GM12801 (cell line): ENCODE data around the gene CERS5.

ENCODE experiments used
- TF ChIP-seq, protein P1 (sequence below): IDR thresholded peaks from one replicate; pipeline ENCODE4 v1.5.1; 2011; ENCODE audit warnings: control low read depth; ENCODE audit not compliant: insufficient read length; ENCODE audit errors: extremely low read depth

The CERS5 gene

DNA sequence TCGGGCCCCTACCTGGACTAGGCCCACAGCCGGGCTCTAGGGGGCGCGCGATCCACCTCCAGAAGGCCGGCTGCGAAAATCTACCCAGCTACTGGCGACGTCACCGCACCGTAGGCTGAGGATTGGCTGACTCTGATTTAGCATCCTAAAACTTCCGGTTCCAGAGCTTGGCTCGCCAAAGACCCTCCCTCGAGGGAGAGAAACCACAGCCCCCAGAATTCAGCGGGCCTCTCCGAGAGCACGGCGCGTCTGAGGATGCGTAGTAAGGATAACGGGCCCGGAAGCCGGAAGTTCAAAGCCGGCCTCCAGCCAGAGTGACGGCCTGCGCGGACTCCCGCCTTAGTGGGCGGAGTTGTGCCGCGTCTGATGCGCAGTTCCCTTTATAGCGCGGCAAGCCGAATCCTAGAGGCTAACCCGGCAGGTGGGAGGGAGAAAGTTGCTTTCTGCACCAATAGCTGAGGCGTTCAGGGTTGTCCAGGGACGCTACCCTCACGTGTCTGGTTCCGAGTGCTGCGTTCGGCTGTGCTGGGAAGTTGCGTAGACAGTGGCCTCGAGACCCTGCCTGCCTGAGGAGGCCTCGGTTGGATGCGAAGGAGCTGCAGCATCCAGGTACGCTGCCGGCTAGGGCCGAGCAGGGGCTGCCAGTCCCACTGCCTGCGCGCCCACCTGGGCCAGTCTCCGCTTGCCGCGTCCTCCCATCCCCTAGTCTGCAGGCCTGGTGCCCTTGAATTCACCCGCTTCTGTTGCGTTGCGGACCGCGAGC is 55.3 kb downstream of the CERS5 start, which contains the start of gene COX14:
Gene COX14, plus strand, starts transcription at position 544 of the 763 bp plus-strand sequence. CDS start 7,808 bp downstream, outside the sequence.
- TF ChIP-seq, protein P1, sequence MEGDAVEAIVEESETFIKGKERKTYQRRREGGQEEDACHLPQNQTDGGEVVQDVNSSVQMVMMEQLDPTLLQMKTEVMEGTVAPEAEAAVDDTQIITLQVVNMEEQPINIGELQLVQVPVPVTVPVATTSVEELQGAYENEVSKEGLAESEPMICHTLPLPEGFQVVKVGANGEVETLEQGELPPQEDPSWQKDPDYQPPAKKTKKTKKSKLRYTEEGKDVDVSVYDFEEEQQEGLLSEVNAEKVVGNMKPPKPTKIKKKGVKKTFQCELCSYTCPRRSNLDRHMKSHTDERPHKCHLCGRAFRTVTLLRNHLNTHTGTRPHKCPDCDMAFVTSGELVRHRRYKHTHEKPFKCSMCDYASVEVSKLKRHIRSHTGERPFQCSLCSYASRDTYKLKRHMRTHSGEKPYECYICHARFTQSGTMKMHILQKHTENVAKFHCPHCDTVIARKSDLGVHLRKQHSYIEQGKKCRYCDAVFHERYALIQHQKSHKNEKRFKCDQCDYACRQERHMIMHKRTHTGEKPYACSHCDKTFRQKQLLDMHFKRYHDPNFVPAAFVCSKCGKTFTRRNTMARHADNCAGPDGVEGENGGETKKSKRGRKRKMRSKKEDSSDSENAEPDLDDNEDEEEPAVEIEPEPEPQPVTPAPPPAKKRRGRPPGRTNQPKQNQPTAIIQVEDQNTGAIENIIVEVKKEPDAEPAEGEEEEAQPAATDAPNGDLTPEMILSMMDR, result no peak

DNA sequence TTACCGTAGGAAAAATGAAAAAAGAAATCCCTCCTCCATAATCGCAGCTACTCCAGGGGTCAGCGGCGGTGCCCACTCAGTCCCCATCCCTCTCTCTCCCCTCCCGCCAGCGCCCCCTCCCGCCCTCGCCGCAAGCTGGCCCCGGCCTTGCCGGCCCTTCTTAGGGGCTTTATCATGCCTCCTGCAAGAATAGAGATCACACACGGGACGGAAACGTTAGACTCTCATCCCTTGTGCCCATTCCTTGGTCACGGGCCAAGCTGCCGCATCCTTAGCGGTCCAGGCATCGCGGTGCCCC is 55.8 kb downstream of the CERS5 start:
- TF ChIP-seq, protein P1, result no peak

DNA sequence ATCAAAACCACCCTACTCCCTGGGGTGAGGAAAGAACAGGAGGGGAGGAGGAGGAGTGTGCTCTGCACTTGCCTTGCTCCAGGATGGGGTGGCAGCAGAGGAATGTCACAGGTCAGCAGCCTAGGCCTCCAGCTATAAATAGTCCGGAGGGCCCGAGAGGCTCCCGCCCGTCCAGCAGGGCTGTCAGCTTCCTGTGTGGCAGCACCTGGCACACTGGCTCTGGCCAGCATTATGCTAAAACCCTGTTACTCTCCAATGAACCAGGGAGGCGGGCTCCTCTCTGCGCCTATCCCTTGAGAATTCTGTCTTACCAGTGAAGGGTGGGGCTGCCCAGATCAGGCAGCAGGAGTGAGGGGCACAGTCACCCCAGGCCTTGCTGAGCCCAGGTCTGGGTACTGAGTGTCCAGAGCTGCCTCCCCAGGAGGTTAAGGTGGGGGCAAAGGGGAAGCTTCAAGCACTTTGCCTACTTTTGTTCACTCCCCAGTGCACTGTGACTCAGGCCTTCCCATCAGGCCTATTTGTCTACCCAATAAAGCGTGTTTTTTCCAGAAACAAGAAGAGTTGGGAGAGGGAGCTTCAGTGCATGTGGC is 56.3 kb downstream of the CERS5 start:
- TF ChIP-seq, protein P1, result no peak

DNA sequence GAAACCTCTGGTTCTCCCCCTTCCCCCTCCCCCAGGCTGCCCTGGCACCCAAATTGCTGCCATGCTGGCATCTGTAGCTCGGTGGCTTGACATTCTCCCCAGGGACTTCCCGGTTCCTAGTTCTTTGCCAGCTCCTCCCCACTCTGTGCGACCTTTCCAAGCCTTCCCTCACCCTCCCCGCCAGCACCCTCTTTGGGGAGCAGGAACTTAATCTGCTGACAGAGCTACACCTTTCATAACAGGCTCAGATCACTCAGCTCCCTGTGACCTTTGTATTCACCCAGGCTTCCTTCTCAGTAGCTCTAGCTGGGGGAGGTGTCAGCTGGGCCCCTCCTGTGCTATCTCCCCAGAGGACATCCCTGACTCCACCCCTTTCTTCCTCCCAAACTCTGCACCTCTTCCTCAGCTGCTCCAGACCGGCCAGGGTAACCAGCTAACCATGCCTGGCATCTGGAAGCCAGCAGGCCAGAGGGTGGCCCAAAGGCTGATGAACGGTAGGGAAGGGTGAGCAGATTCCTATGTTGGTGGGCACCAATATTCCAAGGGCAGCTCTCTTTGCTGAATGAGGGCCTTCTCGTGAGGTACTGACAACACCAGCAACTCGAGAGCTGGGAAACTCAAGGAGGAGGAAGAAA is 56.9 kb downstream of the CERS5 start:
- TF ChIP-seq, protein P1, result no peak

DNA sequence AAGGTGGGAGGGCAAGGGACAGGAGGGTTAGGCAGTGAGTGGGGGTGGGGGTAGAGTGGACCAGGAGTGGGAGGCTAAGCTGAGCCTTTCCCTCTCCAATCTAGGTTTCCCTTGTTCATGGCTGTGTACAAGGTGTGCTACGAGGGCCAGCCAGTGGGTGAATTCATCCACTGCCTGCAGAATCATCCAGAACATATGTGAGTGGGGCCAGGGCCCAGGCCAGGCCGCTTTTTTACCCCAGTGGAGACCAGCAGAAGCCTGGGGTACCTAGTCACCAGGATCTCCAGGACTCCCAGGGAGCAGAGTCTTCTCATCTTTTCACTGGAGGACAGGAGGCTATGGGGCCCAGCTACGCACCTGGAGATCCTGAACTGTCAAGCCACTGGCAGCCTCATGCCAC is 57.9 kb downstream of the CERS5 start:
- TF ChIP-seq, protein P1, result no peak

DNA sequence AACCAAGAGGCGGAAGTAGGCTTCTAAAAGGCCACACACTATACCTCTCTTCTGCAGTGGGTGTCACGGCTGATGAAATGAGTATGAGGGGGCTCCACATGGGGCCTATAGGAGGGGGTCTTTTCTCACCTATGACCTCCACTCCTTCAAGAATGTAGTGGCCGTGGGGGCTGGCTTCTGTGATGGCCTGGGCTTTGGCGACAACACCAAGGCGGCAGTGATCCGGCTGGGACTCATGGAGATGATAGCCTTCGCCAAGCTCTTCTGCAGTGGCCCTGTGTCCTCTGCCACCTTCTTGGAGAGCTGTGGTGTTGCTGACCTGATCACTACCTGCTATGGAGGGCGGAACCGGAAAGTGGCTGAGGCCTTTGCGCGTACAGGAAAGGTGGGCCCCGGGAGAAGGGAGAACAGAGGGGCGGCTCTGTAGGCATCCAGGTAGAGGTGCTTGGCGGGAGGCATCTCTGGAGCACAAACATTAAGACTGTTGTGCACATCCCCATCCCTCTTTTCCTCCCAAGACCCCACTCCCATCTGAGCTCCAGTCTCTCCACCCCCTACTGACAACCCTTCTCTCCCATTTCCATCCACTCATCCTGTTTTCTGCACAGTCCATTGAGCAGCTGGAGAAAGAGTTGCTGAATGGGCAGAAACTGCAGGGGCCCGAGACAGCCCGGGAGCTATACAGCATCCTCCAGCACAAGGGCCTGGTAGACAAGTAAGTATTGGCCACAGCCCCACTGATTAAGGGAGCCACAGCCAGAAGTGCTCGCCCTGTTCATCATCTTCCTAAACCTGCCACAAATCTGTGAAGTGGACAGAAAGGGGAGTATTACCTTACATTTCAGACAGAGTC is 59.5 kb downstream of the CERS5 start:
- TF ChIP-seq, protein P1, result no peak

DNA sequence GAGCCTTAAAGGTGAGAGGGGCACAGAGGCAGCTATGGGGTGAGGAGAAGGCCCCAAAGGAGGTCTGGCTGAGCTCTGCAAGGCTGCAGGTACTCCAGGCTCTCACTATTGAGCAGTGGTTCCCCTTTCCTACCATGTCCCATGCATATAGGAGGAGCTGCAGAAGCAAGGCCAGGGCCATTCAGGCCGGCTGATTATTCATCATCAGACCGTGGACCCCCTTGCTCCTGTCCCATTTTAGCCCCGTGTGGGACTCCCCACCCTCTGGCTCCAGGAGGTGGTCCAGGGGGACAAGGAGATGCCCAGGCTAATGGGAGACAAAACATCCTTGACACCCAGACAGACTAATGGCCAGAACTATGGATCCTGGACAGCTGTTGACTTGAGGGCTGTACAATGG is 60.3 kb downstream of the CERS5 start:
- TF ChIP-seq, protein P1, result no peak
